GM19240 (cell line): ENCODE results near the gene DNAH6.
"Not testable (repeated sequence)": the region's sequence is repeated elsewhere in the genome, so short reads cannot be mapped to it uniquely, and the experiment has no call there.

ENCODE experiments used
- DNase-seq: peaks from one replicate; pipeline ENCODE4 v3.0.0; 2011; ENCODE audit warnings: low spot score; ENCODE audit not compliant: insufficient read length

DNAH6 gene

GRCh38 chr2:84516234-84516986 is at the start of gene DNAH6:
Gene DNAH6, plus strand, starts transcription at chr2:84516498. Its CDS starts 1,329 bp downstream, at chr2:84517827.
- peak; percentile 28 for DNase-seq

- no peak for DNase-seq
Observed at GRCh38 chr2:84467389-84467788, 48.9 kb upstream of the DNAH6 start.

GRCh38 chr2:84472423-84472822 is 43.9 kb upstream of the DNAH6 start:
- not testable (repeated sequence) for DNase-seq

GRCh38 chr2:84472856-84473565 is 43.3 kb upstream of the DNAH6 start:
- DNase-seq = no peak

GRCh38 chr2:84474176-84474575 is 42.1 kb upstream of the DNAH6 start:
- no peak for DNase-seq

GRCh38 chr2:84477886-84478285 is 38.4 kb upstream of the DNAH6 start:
- DNase-seq = no peak

GRCh38 chr2:84478867-84479266 is 37.4 kb upstream of the DNAH6 start:
- DNase-seq = no peak

- no peak for DNase-seq
Observed at GRCh38 chr2:84481702-84482101, 34.6 kb upstream of the DNAH6 start.

- DNase-seq = no peak
Observed at GRCh38 chr2:84482603-84483002, 33.7 kb upstream of the DNAH6 start.

GRCh38 chr2:84483320-84483719 is 33.0 kb upstream of the DNAH6 start:
- no peak for DNase-seq

- DNase-seq = no peak
Observed at GRCh38 chr2:84486441-84487115, 29.7 kb upstream of the DNAH6 start.

GRCh38 chr2:84487298-84487996 is 28.9 kb upstream of the DNAH6 start:
- no peak for DNase-seq

- DNase-seq = no peak
Observed at GRCh38 chr2:84491256-84491655, 25.0 kb upstream of the DNAH6 start.

- no peak for DNase-seq
Observed at GRCh38 chr2:84491741-84492140, 24.6 kb upstream of the DNAH6 start.

GRCh38 chr2:84492571-84492970 is 23.7 kb upstream of the DNAH6 start:
- no peak for DNase-seq

- no peak for DNase-seq
Observed at GRCh38 chr2:84493514-84493913, 22.8 kb upstream of the DNAH6 start.

- DNase-seq = no peak
Observed at GRCh38 chr2:84494070-84494469, 22.2 kb upstream of the DNAH6 start.

- DNase-seq = peak; percentile 5
Observed at GRCh38 chr2:84495539-84496146, 20.7 kb upstream of the DNAH6 start.

GRCh38 chr2:84496386-84496785 is 19.9 kb upstream of the DNAH6 start:
- DNase-seq = no peak

GRCh38 chr2:84497285-84497684 is 19.0 kb upstream of the DNAH6 start:
- no peak for DNase-seq

- DNase-seq = no peak
Observed at GRCh38 chr2:84498150-84498799, 18.0 kb upstream of the DNAH6 start.
